CD4-positive, alpha-beta T cell (primary cell): Measurements from ENCODE around the gene HEPACAM2. TPM values are rescaled to one million over a fixed set of nuclear protein-coding genes. Genes with fewer than 3 reads are reported as not detected.

Experiments
- ATAC-seq: fragments of 200-7000 bp; cut with Tn5 transposase; one replicate; pipeline ENCODE4 v1.10.0; 2022; ENCODE audit warnings: mild to moderate bottlenecking; ENCODE audit not compliant: poor library complexity
- CTCF ChIA-PET: fragments of 350-600 bp; sonication (Branson Sonifier 250); formaldehyde crosslinking; loops from one replicate; lab custom pipeline; 2021; ENCODE audit warnings: antibody characterized with exemption, inconsistent platforms; lab: Charles Lee
- POLR2A ChIA-PET: fragments of 350-600 bp; sonication (Branson Sonifier 250); formaldehyde crosslinking; loops from one replicate; lab custom pipeline; 2021; ENCODE audit warnings: antibody characterized with exemption, inconsistent platforms; lab: Charles Lee
- DNase-seq, 14 experiments: peaks; one replicate each; pipeline ENCODE4 v3.0.0-alpha.2; 2013 to 2020; ENCODE audit warnings: mixed read lengths in 2 of 14
- H3K27ac ChIP-seq, 2 donors: one replicate each; pipeline versions ENCODE4 v1.5.1 to v1.7.0; 2013; ENCODE audit warnings: low read length in 2 of 2, low read depth in 1 of 2, mild to moderate bottlenecking in 1 of 2
- H3K27me3 ChIP-seq, 2 experiments: 1 replicate in 1 of 2; 2 replicates in 1 of 2; pipeline versions ENCODE4 v1.6.1 to v1.7.0; 2013; ENCODE audit warnings: low read length in 2 of 2, control low read depth in 1 of 2, mild to moderate bottlenecking in 1 of 2, moderate library complexity in 1 of 2; ENCODE audit not compliant: insufficient read depth in 2 of 2, control insufficient read depth in 1 of 2
- H3K36me3 ChIP-seq: one replicate; pipeline ENCODE4 v1.6.1; 2013; ENCODE audit warnings: low read length, control low read depth; ENCODE audit not compliant: insufficient read depth
- H3K4me1 ChIP-seq: one replicate; pipeline ENCODE4 v1.6.1; 2013; ENCODE audit warnings: low read length, control low read depth; ENCODE audit not compliant: insufficient read depth
- H3K4me3 ChIP-seq: one replicate; pipeline ENCODE4 v1.5.1; 2013; ENCODE audit warnings: mild to moderate bottlenecking, low read length, moderate library complexity
- H3K9me3 ChIP-seq, 2 experiments: 1 replicate in 1 of 2; 2 replicates in 1 of 2; pipeline versions ENCODE4 v1.6.1 to v1.7.0; 2013; ENCODE audit warnings: low read length in 2 of 2, mild to moderate bottlenecking in 2 of 2, control low read depth in 1 of 2, moderate library complexity in 1 of 2; ENCODE audit not compliant: control insufficient read depth in 1 of 2, insufficient read depth in 1 of 2
- H3K27ac Mint-ChIP-seq: one replicate; pipeline ENCODE4 v1.8.0; 2020; ENCODE audit warnings: mixed read lengths
- H3K27me3 Mint-ChIP-seq: one replicate; pipeline ENCODE4 v1.8.0; 2021; ENCODE audit warnings: mixed read lengths
- H3K36me3 Mint-ChIP-seq: one replicate; pipeline ENCODE4 v1.8.0; 2021; ENCODE audit warnings: low read depth, mixed read lengths
- H3K4me1 Mint-ChIP-seq: one replicate; pipeline ENCODE4 v1.8.0; 2021; ENCODE audit warnings: low read depth, mixed read lengths
- H3K4me3 Mint-ChIP-seq: one replicate; pipeline ENCODE4 v1.8.0; 2020; ENCODE audit warnings: mild to moderate bottlenecking, mixed read lengths
- H3K9me3 Mint-ChIP-seq: one replicate; pipeline ENCODE4 v1.8.0; 2020; ENCODE audit warnings: mixed read lengths
- CTCF ChIP-seq: fragments of 200-600 bp; IDR thresholded peaks from one replicate; pipeline ENCODE4 v1.8.0; 2022; ENCODE audit warnings: antibody characterized with exemption, mild to moderate bottlenecking
- intact Hi-C, 2 experiments: fragments of 100-400 bp; cut with DNase I in 1 of 2; cut with micrococcal nuclease in 1 of 2; formaldehyde crosslinking; loops; one replicate each; pipeline versions ENCODE4 v1.15.1 to v1.9.0; 2023 to 2025; cut with DNase I, micrococcal nuclease
- total RNA-seq, 174 experiments: library from RNA in 2 of 174; stranded (reverse) in 2 of 174; gene quantifications; one replicate each; pipeline ENCODE4 v1.2.3 and lab custom pipeline; 2021 to 2026

Gene HEPACAM2
- total RNA-seq, 2 experiments from 2014 or later, result not detected

- Mint-ChIP-seq H3K9me3 (peaks cover 12% of the 10 kb centered on the region), H3K27ac (no peak overlapping the region), H3K4me3 (no peak overlapping the region), H3K27me3 (peaks cover 34% of the 10 kb centered on the region), H3K4me1 (no peaks in the 10 kb centered on the region), H3K36me3 (no peaks in the 10 kb centered on the region)
- Histone ChIP-seq H3K27ac (no peak overlapping the region), H3K27me3 (no peaks in the 10 kb centered on the region), H3K36me3 (no peaks in the 10 kb centered on the region), H3K9me3 (peaks cover 5 to 18% of the 10 kb centered on the region in 2 experiments), H3K4me3 (no peak overlapping the region), H3K4me1 (no peaks in the 10 kb centered on the region)
- TF ChIP-seq CTCF, result no peak
- ChIA-PET POLR2A (no interaction called here), CTCF (no interaction called here)
- intact Hi-C loops, result loop anchor here (5.0 to 10.0 kb wide), 2 partner anchors 912 to 1260 kb away; no protein-coding TSS in a partner anchor
- no peak for DNase-seq
- no peak for ATAC-seq
Observed at GRCh38 chr7:93175219-93175618, 51.0 kb downstream of the HEPACAM2 start.

- Mint-ChIP-seq H3K27ac (no peak overlapping the region), H3K27me3 (peaks cover 34% of the 10 kb centered on the region), H3K9me3 (peaks cover 18% of the 10 kb centered on the region), H3K36me3 (no peaks in the 10 kb centered on the region), H3K4me3 (no peak overlapping the region), H3K4me1 (no peaks in the 10 kb centered on the region)
- Histone ChIP-seq H3K9me3 (peaks cover 12 to 18% of the 10 kb centered on the region in 2 experiments), H3K36me3 (no peaks in the 10 kb centered on the region), H3K27ac (no peak overlapping the region), H3K4me3 (no peak overlapping the region), H3K4me1 (no peaks in the 10 kb centered on the region), H3K27me3 (no peaks in the 10 kb centered on the region)
- ChIA-PET POLR2A (no interaction called here), CTCF (no interaction called here)
- TF ChIP-seq CTCF, result no peak
- intact Hi-C loops, result loop anchor here in 1 of 2 experiments (10.0 kb wide), 1 partner anchor 1262 kb away; no protein-coding TSS in a partner anchor
- ATAC-seq (no peak), DNase-seq (no peak)
Observed at GRCh38 chr7:93172683-93173082, 53.6 kb downstream of the HEPACAM2 start.

GRCh38 chr7:93171606-93172226, 54.6 kb downstream of the HEPACAM2 start:
- H3K36me3 ChIP-seq, result no peaks in the 10 kb centered on the region
- ATAC-seq (no peak), DNase-seq (no peak)
- H3K9me3 ChIP-seq, result peaks cover 12 to 18% of the 10 kb centered on the region in 2 experiments
- H3K4me3 Mint-ChIP-seq, result no peak overlapping the region
- H3K9me3 Mint-ChIP-seq, result peaks cover 18% of the 10 kb centered on the region
- H3K4me3 ChIP-seq, result no peak overlapping the region
- H3K4me1 ChIP-seq, result no peaks in the 10 kb centered on the region
- no peak overlapping the region for H3K27ac ChIP-seq
- H3K27me3 Mint-ChIP-seq, result peaks cover 26% of the 10 kb centered on the region
- no peaks in the 10 kb centered on the region for H3K27me3 ChIP-seq
- POLR2A ChIA-PET, result no interaction called here
- H3K27ac Mint-ChIP-seq, result no peak overlapping the region
- TF ChIP-seq CTCF, result no peak
- no peaks in the 10 kb centered on the region for H3K4me1 Mint-ChIP-seq
- intact Hi-C loops, result loop anchor here in 1 of 2 experiments (10.0 kb wide), 1 partner anchor 1263 kb away; no protein-coding TSS in a partner anchor
- CTCF ChIA-PET, result no interaction called here
- no peaks in the 10 kb centered on the region for H3K36me3 Mint-ChIP-seq
